T-cell (primary cell): Measurements from ENCODE around the gene WNT10A. TPM values are rescaled to one million over a fixed set of nuclear protein-coding genes. Genes with fewer than 3 reads are reported as not detected.

Experiments
- ATAC-seq, 4 experiments: fragments of 200-7000 bp in 3 of 4; fragments of 150-1000 bp in 1 of 4; cut with Tn5 transposase; replicated peaks in 1 of 4; 1 replicate in 3 of 4; 2 replicates in 1 of 4; pipeline ENCODE4 v1.10.0; 2021; ENCODE audit warnings: moderate library complexity in 3 of 4, mild to moderate bottlenecking in 2 of 4, moderate number of reproducible peaks in 1 of 4
- CTCF ChIA-PET, 2 donors: fragments of 300-600 bp; sonication (Branson Sonifier 250); formaldehyde crosslinking; loops; one replicate each; lab custom pipeline; 2022; ENCODE audit warnings: antibody characterized with exemption in 2 of 2; lab: Charles Lee
- POLR2A ChIA-PET, 2 donors: fragments of 300-600 bp; sonication (Branson Sonifier 250); formaldehyde crosslinking; loops; one replicate each; lab custom pipeline; 2022; ENCODE audit warnings: antibody characterized with exemption in 2 of 2; lab: Charles Lee
- DNase-seq, 35 experiments: peaks; one replicate each; pipeline versions ENCODE4 v3.0.0 to v3.0.0-alpha.2; 2013 to 2023
- H3K27ac ChIP-seq: one replicate; pipeline ENCODE4 v1.5.1; 2013; ENCODE audit warnings: low read length
- H3K27me3 ChIP-seq, 2 experiments: replicated peaks in 1 of 2; 1 replicate in 1 of 2; 2 replicates in 1 of 2; pipeline versions ENCODE4 v1.6.1 to v1.7.0; 2013; ENCODE audit warnings: low read length in 1 of 2, mixed read lengths in 1 of 2; ENCODE audit not compliant: control insufficient read depth in 2 of 2, insufficient read depth in 2 of 2; ENCODE audit errors: extremely low read depth in 1 of 2
- H3K36me3 ChIP-seq, 2 donors: 1 replicate in 1 of 2; 2 replicates in 1 of 2; pipeline versions ENCODE4 v1.6.1 to v1.7.0; 2013; ENCODE audit warnings: low read length in 1 of 2; ENCODE audit not compliant: control insufficient read depth in 2 of 2, insufficient read depth in 1 of 2; ENCODE audit errors: extremely low read depth in 1 of 2
- H3K4me1 ChIP-seq, 2 experiments: 1 replicate in 1 of 2; 2 replicates in 1 of 2; pipeline versions ENCODE4 v1.6.1 to v1.7.0; 2013; ENCODE audit warnings: low read length in 2 of 2, mixed read lengths in 1 of 2; ENCODE audit not compliant: insufficient read depth in 2 of 2, control insufficient read depth in 1 of 2; ENCODE audit errors: extremely low read depth in 1 of 2
- H3K4me3 ChIP-seq, 2 donors: 1 replicate in 1 of 2; 2 replicates in 1 of 2; pipeline versions ENCODE4 v1.5.1 to v1.7.0; 2013; ENCODE audit warnings: mild to moderate bottlenecking in 2 of 2, low read length in 1 of 2, moderate library complexity in 1 of 2; ENCODE audit not compliant: control insufficient read depth in 1 of 2; ENCODE audit errors: extremely low read depth in 1 of 2
- H3K9me3 ChIP-seq: 2 replicates; pipeline ENCODE4 v1.7.0; 2013
- H3K27ac Mint-ChIP-seq, 2 donors: one replicate each; pipeline ENCODE4 v1.8.0; 2020 to 2021; ENCODE audit warnings: mild to moderate bottlenecking in 2 of 2, mixed read lengths in 2 of 2
- H3K27me3 Mint-ChIP-seq, 2 donors: one replicate each; pipeline ENCODE4 v1.8.0; 2021 to 2022; ENCODE audit warnings: mixed read lengths in 2 of 2
- H3K36me3 Mint-ChIP-seq: one replicate; pipeline ENCODE4 v1.8.0; 2021; ENCODE audit warnings: mixed read lengths
- H3K4me1 Mint-ChIP-seq, 3 donors: one replicate each; pipeline ENCODE4 v1.8.0; 2020 to 2022; ENCODE audit warnings: mixed read lengths in 3 of 3, mild to moderate bottlenecking in 1 of 3
- H3K4me3 Mint-ChIP-seq, 3 donors: one replicate each; pipeline ENCODE4 v1.8.0; 2020 to 2022; ENCODE audit warnings: mild to moderate bottlenecking in 3 of 3, mixed read lengths in 3 of 3, moderate library complexity in 3 of 3
- H3K9me3 Mint-ChIP-seq, 3 donors: one replicate each; pipeline ENCODE4 v1.8.0; 2020 to 2022; ENCODE audit warnings: mixed read lengths in 3 of 3
- WGBS: methylation state at CpG from one replicate; pipeline ENCODE4 v1.1.5; 2013; ENCODE audit warnings: missing lambda C conversion rate; ENCODE audit not compliant: insufficient coverage; 5-methylcytosine and 5-hydroxymethylcytosine counted together
- total RNA-seq, 35 experiments: library from RNA in 6 of 35; stranded (reverse) in 6 of 35; fragments of 120-200 nt in 1 of 35; gene quantifications; one replicate each; pipeline versions ENCODE4 v1.2.1 to v1.2.4 and lab custom pipeline; 2013 to 2026

Gene WNT10A
- total RNA-seq, 5 donors from 2014 or later (not counting 1 experiment from before 2014, with no cell fraction given), result 3.1 to 10.7 (median 6.1) TPM

DNA sequence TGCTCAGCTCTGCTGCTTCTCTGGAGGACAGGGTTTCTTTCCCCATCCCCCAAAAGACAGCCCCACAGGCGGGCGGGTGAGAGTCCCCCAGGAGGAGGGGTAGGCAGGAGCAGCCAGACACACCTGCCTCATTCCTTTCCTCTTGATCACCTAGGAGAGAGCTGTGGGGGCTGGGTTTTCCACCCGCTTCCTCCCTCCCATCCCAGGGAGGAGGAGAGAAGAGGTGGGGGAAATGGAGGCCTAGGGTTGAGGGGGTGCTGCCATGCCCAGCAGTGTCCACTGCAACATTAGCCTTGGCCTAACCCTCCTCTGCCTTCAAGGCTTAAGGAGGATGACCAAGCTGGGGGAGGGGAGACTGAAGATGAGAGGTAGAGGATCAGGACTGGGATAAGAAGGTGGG is 14.7 kb downstream of the WNT10A start:
- Histone ChIP-seq H3K36me3 (no peaks in the 10 kb centered on the region), H3K27me3 (peaks cover 14 to 20% of the 10 kb centered on the region in 2 experiments), H3K9me3 (no peaks in the 10 kb centered on the region), H3K27ac (no peak overlapping the region), H3K4me3 (no peak overlapping the region), H3K4me1 (peaks cover 44 to 73% of the 10 kb centered on the region in 2 experiments)
- Mint-ChIP-seq H3K27ac (peak overlapping the region; percentile 84 to 91), H3K4me3 (peak overlapping the region in 1 of 3 donors; percentile 86), H3K36me3 (no peaks in the 10 kb centered on the region), H3K4me1 (peaks cover 57 to 66% (median 63%) of the 10 kb centered on the region in 3 donors), H3K27me3 (peaks cover 4 to 5% of the 10 kb centered on the region in 2 donors), H3K9me3 (no peaks in the 10 kb centered on the region)
- no peak for ATAC-seq
- DNase-seq, result no peak
- CTCF ChIA-PET, result interaction anchor here (1.3 to 7.3 kb wide), 2 partner anchors 9 to 17 kb away, joined by 3 to 192 read pairs; partner anchors contain the start of gene WNT10A (in 1 of the 2)
- POLR2A ChIA-PET, result interaction anchor here (0.6 to 1.0 kb wide), 3 partner anchors 12 to 27 kb away, joined by 3 to 6 read pairs (median 5); no protein-coding TSS in a partner anchor
- WGBS, result no CpG with 5 or more reads among the region's 3 CpGs

DNA sequence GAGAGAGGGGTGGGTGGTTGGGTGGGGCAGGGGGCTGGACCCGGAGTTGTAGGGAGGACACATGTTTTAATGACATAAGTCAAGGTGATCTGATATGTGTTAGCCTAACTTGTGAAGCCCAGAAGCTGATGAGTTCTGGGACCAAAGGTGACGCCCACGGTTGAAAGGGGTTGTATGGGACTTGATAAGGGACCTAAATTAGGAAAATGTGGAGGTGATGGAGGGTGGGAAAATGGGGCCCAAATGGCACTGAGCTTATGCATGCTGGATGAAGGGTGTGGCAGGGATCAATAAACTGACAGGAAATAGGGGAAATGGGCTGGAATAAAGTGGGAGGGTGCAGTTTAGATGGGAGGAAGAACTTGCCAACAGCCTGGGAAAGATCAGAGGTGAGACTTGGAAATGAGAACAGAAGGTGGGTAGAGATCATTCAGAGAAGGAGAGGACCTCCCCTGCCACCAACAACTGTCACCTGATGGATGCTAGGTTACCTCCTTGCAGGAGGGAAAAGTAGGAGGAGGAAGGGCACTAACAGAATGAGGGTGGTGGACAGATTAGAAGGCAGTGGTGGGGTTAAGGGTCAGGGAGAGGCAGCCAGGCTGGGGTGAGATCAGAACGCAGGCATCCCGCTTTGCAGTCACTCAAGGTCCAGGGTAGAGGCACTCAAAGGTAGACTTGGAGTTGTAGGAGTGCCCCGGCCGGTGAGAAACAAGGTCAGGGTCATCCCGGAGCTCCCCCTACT is 15.3 kb downstream of the WNT10A start:
- peak overlapping the region; percentile 18 to 57 for H3K4me3 ChIP-seq

DNA sequence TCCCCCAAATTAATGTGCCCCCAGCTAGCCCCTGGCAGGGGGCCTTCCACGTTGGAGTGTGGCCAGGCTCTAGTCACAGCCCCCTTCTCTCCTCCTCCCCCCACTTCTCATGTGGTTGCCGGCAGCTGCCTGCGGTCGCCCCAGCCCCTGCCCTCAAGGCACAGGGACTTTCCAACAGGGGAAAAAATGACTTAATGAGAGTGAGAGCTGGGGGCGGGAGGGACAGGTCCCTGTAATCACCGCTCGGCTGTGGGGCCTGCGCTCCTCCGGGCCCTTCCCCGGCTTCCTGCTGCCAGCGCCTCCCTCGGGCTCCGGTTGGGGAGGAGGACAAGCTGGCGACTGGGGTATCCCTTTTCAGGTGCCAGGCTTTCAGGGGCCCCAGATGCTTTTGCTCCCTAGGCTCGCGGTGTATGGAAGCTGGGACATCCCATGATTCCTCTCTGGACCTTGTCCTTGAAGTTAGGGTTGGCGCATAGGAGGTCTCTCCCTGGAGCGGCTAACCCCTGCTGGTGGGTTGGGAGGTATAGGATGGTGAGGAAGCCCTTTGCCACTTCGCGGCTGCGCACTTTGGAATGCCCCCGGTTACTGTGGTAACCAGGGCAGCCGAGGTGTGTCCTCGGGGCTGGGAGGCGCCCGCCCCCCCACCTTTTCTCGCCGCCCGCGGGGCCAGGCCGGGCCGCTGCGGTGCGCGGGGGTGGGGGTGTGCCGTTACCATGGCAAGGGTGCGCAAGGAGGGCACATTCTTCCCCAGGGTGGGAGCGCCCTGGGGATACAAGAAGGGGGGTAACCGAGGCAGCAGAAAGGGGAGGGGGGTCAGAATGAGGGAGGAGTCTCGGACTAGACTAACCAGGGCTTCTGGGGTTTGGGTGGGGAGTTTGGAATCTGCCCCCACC is 16.1 kb downstream of the WNT10A start:
- Histone ChIP-seq H3K4me1 (peaks cover 44 to 69% of the 10 kb centered on the region in 2 experiments), H3K36me3 (no peaks in the 10 kb centered on the region), H3K4me3 (peak overlapping the region; percentile 46 to 57), H3K9me3 (no peaks in the 10 kb centered on the region), H3K27ac (peak overlapping the region; percentile 98), H3K27me3 (peaks cover 18 to 25% of the 10 kb centered on the region in 2 experiments)
- no peaks in the 10 kb centered on the region for H3K9me3 Mint-ChIP-seq
- peak overlapping the region; percentile 84 to 91 for H3K27ac Mint-ChIP-seq
- WGBS, result under 1% methylated on average over 31 of the region's 40 CpGs
- DNase-seq (peak in 34 of 35 experiments; percentile 60 to 94 (median 83)), ATAC-seq (peak; percentile 33 to 64 (median 40))
- H3K4me1 Mint-ChIP-seq, result peaks cover 53 to 56% (median 54%) of the 10 kb centered on the region in 3 donors
- H3K27me3 Mint-ChIP-seq, result peaks cover 11 to 16% of the 10 kb centered on the region in 2 donors
- peak overlapping the region; percentile 34 to 86 (median 69) for H3K4me3 Mint-ChIP-seq
- ChIA-PET CTCF (interaction anchor here (0.6 to 7.3 kb wide), 20 partner anchors 7 to 1107 kb away, joined by 3 to 239 read pairs (median 4); partner anchors contain the start of genes WNT10A (in 2 of the 2), BCS1L (in 1 of the 2) and ZNF142 (in 1 of the 2)), POLR2A (interaction anchor here (0.6 to 2.5 kb wide), 10 partner anchors 10 to 352 kb away, joined by 3 to 13 read pairs (median 6); no protein-coding TSS in a partner anchor)
- H3K36me3 Mint-ChIP-seq, result no peaks in the 10 kb centered on the region

More for the DNA sequence above, 15.3 kb downstream of the WNT10A start:
- Mint-ChIP-seq H3K36me3 (no peaks in the 10 kb centered on the region), H3K4me1 (peaks cover 57 to 63% (median 58%) of the 10 kb centered on the region in 3 donors), H3K4me3 (peak overlapping the region; percentile 15 to 86 (median 69)), H3K27ac (peak overlapping the region; percentile 84 to 91), H3K9me3 (no peaks in the 10 kb centered on the region), H3K27me3 (peaks cover 10% of the 10 kb centered on the region in 2 donors)
- 26% methylated on average over 7 of the region's 8 CpGs for WGBS
- DNase-seq (peak in 1 of 35 experiments; percentile 30), ATAC-seq (no peak)
- H3K36me3 ChIP-seq, result no peaks in the 10 kb centered on the region
- no peaks in the 10 kb centered on the region for H3K9me3 ChIP-seq
- peaks cover 44 to 73% of the 10 kb centered on the region in 2 experiments for H3K4me1 ChIP-seq
- CTCF ChIA-PET, result interaction anchor here (0.9 to 7.3 kb wide), 7 partner anchors 8 to 236 kb away, joined by 3 to 239 read pairs (median 4); partner anchors contain the start of genes WNT10A (in 2 of the 2), BCS1L (in 1 of the 2) and ZNF142 (in 1 of the 2)
- H3K27ac ChIP-seq, result peak overlapping the region; percentile 98
- peaks cover 18 to 20% of the 10 kb centered on the region in 2 experiments for H3K27me3 ChIP-seq
- POLR2A ChIA-PET, result interaction anchor here (0.6 to 1.0 kb wide), 9 partner anchors 10 to 353 kb away, joined by 3 to 13 read pairs (median 5); no protein-coding TSS in a partner anchor

DNA sequence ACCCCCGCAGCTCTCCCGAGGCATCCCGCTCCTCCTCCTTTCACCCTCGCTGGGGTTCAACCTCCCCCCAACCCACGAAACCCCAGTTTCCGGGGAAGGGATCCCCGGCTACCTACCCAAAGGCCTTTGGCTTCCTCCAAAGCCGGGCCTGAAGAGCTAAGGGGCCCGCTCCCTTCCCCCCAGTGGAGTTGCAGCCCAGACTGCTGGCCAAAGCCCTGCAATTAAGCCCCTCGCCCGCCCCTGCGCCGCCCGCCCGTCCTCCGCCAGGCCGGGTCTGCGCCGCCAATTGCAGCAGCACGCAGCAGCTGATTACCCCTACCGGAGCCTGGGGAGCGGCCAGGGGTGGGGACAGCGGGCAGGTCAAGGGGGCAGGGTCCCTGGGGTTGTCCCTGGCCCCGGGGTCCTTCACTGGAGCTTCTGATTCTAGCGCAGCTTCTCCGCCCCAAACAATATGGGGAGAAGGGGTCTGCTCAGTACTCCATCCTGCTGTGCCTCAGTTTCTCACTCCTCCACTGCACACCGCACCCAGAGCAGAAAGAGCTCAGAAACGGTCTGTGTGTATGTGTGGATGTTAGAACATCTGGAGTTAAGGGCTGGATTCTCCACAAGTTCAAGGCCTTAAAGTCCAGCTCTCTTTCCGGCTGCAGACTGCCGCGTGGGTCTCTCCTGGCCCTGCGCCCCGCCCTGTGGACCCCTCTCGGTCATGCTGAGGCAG is 16.9 kb downstream of the WNT10A start:
- no peaks in the 10 kb centered on the region for H3K9me3 ChIP-seq
- H3K27ac ChIP-seq, result peak overlapping the region; percentile 98
- Mint-ChIP-seq H3K9me3 (no peaks in the 10 kb centered on the region), H3K27ac (peak overlapping the region; percentile 29 to 46), H3K36me3 (no peaks in the 10 kb centered on the region), H3K4me1 (peaks cover 48 to 51% (median 49%) of the 10 kb centered on the region in 3 donors), H3K27me3 (peaks cover 18 to 21% of the 10 kb centered on the region in 2 donors), H3K4me3 (peak overlapping the region; percentile 68 to 86 (median 69))
- ChIA-PET POLR2A (interaction anchor here (1.0 to 2.5 kb wide), 5 partner anchors 10 to 21 kb away, joined by 4 to 10 read pairs (median 5); no protein-coding TSS in a partner anchor), CTCF (interaction anchor here (0.5 to 7.3 kb wide), 31 partner anchors 10 to 1108 kb away, joined by 3 to 239 read pairs (median 4); partner anchors contain the start of genes WNT10A (in 2 of the 2), CDK5R2 (in 1 of the 2) and TTLL4 (in 1 of the 2))
- peaks cover 42 to 60% of the 10 kb centered on the region in 2 experiments for H3K4me1 ChIP-seq
- DNase-seq (peak in 3 of 35 experiments; percentile 22 to 33 (median 23)), ATAC-seq (no peak)
- peaks cover 21 to 30% of the 10 kb centered on the region in 2 experiments for H3K27me3 ChIP-seq
- WGBS, result 8% methylated on average over 28 of the region's 34 CpGs
- peak overlapping the region; percentile 46 to 57 for H3K4me3 ChIP-seq
- H3K36me3 ChIP-seq, result no peaks in the 10 kb centered on the region
